Upper lobe of left lung (tissue), 4 donors: Measurements from ENCODE around the gene C5AR2.

ENCODE experiments used
- CTCF ChIP-seq, 6 experiments: fragments of 450-650 bp in 4 of 6; fragments of 200-600 bp in 2 of 6; sonication (generic) in 2 of 6; IDR thresholded peaks; one replicate each; pipeline ENCODE4 v1.5.1; 2016 to 2019; ENCODE audit warnings: antibody characterized with exemption in 6 of 6
- EP300 ChIP-seq, 4 donors: sonication (generic); formaldehyde crosslinking; IDR thresholded peaks; one replicate each; pipeline ENCODE4 v1.5.1; 2017; ENCODE audit warnings: antibody characterized with exemption in 4 of 4, control low read depth in 2 of 4
- POLR2A ChIP-seq, 4 donors: fragments of 450-650 bp; IDR thresholded peaks; one replicate each; pipeline ENCODE4 v1.5.1; 2016 to 2017; ENCODE audit warnings: antibody characterized with exemption in 4 of 4, mild to moderate bottlenecking in 2 of 4
- POLR2AphosphoS5 ChIP-seq, 2 donors: sonication (generic); formaldehyde crosslinking; IDR thresholded peaks; one replicate each; pipeline ENCODE4 v1.5.1; 2017; ENCODE audit warnings: antibody characterized with exemption in 2 of 2

- TF ChIP-seq CTCF (IDR thresholded peaks at IDR 0.05) (peak; percentile 70 to 82 (median 80)), POLR2AphosphoS5 (IDR thresholded peaks at IDR 0.05) (no peak), POLR2A (IDR thresholded peaks at IDR 0.05) (no peak), EP300 (IDR thresholded peaks at IDR 0.05) (no peak)
Measured at GRCh38 chr19:47296036-47296435, 35.9 kb upstream of the C5AR2 start.
